ENCODE results near the gene MYH2.
"Not testable (repeated sequence)": the region's sequence is repeated elsewhere in the genome, so short reads cannot be mapped to it uniquely, and the experiment has no call there.

Gene MYH2

DNA sequence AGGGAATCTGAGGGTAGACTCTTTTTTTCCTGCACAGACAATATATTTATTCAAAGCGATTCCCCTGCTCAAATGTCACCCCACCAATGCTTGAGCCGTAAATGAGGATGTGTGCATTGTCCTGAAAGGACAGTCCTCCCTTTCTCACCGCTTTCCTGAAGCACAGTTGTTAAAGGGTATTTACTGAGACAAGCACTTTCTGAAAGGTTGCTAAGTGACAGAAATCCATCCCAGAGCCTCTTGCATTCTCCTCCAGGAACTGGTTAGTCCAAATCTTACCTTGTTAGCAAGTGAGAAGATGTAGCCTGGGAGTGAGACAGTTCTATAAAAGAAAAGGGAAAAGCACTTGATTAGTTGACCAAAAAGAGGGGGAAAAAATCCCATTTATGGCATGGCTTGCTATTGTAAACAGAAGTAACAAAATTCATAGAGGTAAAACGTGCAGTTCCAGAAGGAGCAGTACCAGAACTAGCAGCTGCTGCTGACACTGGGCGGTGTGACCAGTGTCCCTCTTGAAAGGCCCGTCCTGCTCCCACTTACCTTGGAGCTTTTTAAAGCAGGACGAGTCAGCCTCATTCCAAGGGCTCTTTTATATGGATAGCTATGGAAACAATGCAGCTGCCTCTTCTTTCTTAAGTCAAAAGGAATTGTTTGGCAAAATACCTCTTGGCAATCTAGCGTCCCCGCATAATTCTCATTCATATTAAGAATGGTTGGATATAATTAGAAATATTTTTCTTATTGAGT is at the start of gene MYH2:
Gene MYH2, minus strand, starts transcription at position 563 of the 747 bp plus-strand sequence. CDS start 1,738 bp downstream, outside the sequence.
- DNase-seq (ENCODE audit: low spot score) = no peak

DNA sequence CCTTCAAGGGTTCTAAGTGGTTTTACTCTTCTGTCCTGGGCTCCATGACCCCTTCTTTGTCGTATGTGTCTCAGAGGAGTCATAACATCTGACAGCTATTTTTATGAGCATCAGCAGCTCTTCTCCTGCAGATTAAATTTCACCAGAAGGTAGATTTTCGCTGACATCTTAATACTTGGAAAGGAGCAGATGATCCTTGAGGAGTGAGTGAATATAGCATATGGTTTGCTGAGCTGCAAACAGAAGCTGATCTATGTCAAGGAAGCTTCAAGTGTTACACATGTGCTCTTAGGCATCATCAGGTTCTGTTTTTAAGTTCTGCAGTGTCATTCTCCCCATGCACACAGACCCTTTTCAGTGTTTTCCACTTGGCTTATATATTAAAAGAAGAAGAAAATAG is 49.2 kb upstream of the MYH2 start:
- DNase-seq (ENCODE audit: low spot score) = no peak

GRCh38 chr17:10589553-10590145 is 40.2 kb upstream of the MYH2 start:
- no peak for DNase-seq (ENCODE audit: low spot score)

DNA sequence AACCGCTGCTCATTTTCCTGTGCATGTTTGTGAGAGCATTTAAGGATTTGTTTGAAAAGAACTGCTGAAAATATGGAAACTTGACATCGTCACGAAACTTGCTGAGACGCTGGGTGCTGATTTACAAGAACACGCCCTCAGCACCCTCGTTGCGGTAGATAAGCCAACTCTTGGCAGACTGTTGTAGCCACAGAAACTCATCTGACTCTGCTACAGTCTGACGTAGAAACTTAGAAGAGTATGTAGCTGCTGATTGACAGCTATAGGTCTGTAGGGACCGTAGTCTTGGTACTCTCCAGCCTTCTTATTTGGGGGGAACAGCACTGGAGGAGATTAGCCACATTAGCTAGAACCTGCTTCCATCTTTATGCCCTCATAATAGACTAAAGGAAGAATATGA is 36.1 kb upstream of the MYH2 start:
- DNase-seq (ENCODE audit: low spot score) = no peak

GRCh38 chr17:10583834-10584233 is 34.4 kb upstream of the MYH2 start:
- no peak for DNase-seq (ENCODE audit: low spot score)

DNA sequence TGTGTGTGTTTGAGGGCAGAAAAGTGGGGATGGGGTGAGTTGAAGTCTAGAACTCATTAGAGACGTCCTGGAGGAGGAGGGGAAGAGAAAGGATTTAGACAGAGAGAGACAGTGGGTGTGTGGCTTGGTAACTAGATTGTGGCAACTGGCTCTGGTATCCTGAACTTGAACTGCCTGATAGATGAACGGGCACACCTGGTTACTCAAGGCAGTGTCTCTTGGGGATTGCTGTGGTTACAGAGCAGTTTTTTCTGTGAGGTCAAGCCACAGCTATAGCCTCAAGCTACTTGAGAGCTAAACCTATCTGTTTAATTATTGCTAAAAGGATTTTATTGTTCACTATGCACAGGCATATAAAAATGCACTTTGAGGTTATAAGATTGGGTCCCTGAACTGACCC is 29.8 kb upstream of the MYH2 start:
- DNase-seq (ENCODE audit: low spot score) = no peak

GRCh38 chr17:10574324-10574723 is 24.9 kb upstream of the MYH2 start:
- DNase-seq (ENCODE audit: low spot score) = no peak

- no peak for DNase-seq (ENCODE audit: low spot score)
Observed at GRCh38 chr17:10563991-10564660, 14.7 kb upstream of the MYH2 start.

DNA sequence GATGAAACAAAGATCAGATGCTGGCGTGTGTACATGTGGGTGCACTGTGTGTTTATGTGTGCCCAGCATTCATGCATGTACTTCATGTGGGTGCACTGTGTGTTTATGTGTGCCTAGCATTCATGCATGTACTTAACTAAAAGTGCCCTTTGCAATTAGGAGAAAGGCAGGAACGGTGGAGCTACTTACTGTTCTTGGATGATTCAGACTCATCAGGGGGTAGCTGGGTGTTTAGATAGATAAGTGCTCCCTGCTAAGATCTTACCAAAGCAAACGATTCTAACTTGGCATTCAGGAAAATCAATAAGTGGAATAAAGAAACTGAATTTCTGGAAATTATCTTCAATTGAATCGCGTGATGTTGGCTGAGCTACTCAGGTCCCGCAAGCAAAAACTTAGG is 8.6 kb upstream of the MYH2 start:
- no peak for DNase-seq (ENCODE audit: low spot score)

DNA sequence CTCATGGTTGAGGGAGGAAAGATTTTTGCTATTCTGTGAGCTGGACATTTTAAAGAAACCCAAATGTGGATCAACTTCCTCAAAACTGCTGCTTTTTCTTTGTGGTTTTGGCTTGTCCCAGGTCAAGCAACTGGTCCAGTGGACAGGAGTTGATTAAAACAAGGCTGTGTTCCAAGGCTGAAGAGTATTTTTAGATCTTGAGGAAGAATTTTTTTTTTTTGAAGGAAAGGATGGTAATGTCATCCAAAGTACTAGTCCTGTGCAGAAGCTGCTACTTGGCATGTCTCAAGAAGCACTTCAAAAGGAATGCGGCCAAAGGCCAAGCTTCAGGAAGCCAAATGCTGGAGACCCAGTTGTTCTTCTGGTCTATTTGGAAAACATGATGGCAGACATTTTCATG is 8.0 kb upstream of the MYH2 start:
- no peak for DNase-seq (ENCODE audit: low spot score)

DNA sequence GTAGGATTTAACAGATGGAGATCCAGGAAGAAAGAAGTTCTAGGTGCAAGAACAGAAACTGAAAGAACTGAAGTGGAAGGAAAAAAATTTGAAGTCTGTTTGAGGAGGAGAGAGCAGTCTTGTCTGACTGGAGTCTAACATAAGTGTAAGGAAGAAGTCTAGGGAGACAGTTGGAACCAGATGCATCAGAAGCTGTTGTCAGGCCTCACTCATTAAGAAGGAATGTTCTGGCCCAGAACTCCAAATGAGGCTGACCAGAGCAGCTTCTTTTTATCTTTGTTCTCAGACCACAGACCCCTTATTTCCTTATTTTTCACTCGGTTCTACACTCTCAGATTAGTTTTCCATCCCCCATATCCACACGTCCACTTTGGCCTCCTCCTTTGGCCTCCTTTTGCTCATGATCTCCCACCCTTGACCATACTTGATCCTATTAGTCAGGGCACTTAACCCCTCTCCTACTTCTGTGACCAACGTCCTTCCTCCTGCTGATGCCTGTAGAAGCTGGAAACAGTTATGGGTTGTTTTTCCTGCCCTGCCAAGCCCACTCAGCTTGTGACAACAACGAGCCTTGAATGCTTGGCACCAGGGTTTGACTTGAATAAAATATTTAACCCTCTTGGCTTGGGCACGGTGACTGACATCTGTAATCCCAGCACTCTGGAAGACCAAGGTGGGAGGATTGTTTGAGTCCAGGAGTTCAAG is 7.0 kb upstream of the MYH2 start:
- no peak for DNase-seq (ENCODE audit: low spot score)

GRCh38 chr17:10550014-10550413 is 556 bp upstream of the MYH2 start:
- DNase-seq (ENCODE audit: low spot score) = no peak

- no peak for DNase-seq (ENCODE audit: low spot score)
Observed at GRCh38 chr17:10547351-10547750, 2.1 kb downstream of the MYH2 start.

- not testable (repeated sequence) for DNase-seq (ENCODE audit: low spot score)
Observed at GRCh38 chr17:10543486-10543885, 6.0 kb downstream of the MYH2 start.

- not testable (repeated sequence) for DNase-seq (ENCODE audit: low spot score)
Observed at GRCh38 chr17:10541179-10541578, 8.3 kb downstream of the MYH2 start.

DNA sequence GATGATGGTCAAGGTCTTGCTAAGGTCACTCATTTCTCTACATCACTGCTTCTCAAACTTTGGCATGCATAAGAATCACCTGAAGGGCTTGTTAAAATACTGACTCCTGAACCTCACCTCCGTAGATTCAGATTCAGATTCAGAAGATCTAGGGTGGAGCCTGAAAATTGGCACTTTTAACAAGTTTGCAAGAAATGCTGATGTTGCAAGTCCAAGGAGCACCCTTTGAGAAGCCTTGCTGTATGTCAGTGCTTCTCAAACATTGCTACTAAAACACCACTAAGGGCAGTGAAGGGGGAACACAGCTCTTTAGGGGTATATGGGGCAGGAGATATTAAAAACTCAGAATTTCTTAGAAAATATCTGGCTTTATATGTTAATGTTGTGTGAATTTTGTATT is 17.4 kb downstream of the MYH2 start:
- no peak for DNase-seq (ENCODE audit: low spot score)

- no peak for DNase-seq (ENCODE audit: low spot score)
Observed at GRCh38 chr17:10527419-10527818, 22.0 kb downstream of the MYH2 start.

- DNase-seq (ENCODE audit: low spot score) = no peak
Observed at GRCh38 chr17:10526517-10526916, 22.9 kb downstream of the MYH2 start.

- no peak for DNase-seq (ENCODE audit: low spot score)
Observed at GRCh38 chr17:10523064-10523463, 26.4 kb downstream of the MYH2 start.

- no peak for DNase-seq (ENCODE audit: low spot score)
Observed at GRCh38 chr17:10521949-10522348, 27.5 kb downstream of the MYH2 start.

GRCh38 chr17:10518271-10519037 is 31.0 kb downstream of the MYH2 start, which contains the start of gene MYH1:
TSS of gene MYH1 (minus strand) at chr17:10518542. CDS start at chr17:10516642, 1,900 bp downstream.
- no peak for DNase-seq (ENCODE audit: low spot score)

DNA sequence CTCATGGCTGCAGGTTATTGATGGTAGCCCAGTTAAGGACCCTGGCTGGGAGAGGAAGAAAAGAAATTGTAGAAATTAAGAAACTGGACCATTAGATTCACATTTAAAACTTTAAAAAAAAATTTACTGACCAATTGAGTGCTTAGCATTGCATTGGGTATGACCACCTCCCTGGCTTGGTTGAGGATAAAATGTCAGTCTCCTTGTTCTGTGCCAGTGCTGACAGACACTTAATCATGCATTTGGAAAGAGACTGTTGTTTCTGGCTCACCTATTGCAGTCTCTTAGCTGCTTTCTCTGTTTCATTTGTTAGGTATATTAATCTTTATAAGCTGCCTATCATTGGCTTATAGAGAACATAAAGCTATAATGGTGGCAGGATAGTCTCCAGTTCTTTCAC is 32.8 kb downstream of the MYH2 start:
- no peak for DNase-seq (ENCODE audit: low spot score)
